CD4-positive, alpha-beta T cell treated with Interferon gamma for 1 hour (primary cell): Measurements from ENCODE around the gene EXOC4.

Source experiments
- DNase-seq: peaks from one replicate; pipeline ENCODE4 v3.0.0-alpha.2; 2020

EXOC4 gene

DNA sequence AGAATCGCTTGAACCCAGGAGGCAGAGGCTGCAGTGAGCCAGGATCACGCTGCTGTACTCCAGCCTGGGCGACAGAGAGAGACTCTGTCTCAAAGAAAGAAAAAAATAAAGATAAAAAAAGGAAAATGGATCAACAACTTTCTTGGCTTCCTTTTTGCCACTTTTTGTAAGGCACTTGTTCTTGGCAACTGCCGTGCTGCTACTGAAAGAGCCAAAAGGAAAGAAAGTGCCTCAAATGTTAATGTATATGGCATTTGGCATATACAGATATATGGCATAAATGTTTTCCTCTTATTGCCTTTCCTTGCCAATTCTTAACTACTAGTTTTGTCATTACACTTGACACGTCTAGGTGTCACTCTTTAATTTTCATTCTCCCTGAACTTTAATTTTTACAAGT, 480.5 kb downstream of the EXOC4 start:
- DNase-seq = no peak

DNA sequence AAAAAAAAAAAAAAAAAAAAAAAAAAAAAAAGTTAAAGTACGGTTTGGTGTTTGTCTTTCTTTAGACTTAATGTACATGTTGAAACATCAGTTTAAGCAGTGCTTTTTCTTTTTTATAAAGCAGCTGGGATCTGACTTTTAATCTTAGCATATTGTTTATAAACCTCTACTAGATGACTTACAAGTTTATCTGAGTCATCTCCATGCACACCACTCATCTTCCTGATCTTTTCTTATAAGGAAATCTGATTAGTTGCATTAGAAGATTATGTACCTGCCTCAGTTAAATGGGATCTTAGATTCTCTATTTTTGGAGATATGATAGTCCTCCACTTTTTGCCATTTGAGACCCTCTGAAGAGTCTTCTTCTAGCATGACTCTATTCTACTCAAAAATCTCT, 482.3 kb downstream of the EXOC4 start:
- no peak for DNase-seq

DNA sequence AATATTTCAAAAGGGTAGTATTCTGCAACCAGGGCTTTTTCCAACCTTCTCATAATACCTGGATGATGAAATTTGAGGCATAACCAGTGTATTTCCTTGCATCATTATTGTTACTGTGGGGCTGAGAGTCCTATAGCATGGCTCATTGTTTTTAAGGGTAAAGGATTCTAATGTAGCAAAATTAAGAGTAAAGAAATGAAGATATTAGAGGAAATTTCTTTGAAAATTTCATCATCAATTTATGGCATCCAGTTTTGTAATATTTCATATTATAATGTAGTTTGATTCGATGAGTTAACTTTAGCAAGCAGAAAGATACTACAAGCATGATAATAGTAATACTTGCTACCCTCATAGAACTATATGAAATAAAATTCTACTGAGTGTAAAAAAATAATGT, 486.9 kb downstream of the EXOC4 start:
- DNase-seq = no peak

DNA sequence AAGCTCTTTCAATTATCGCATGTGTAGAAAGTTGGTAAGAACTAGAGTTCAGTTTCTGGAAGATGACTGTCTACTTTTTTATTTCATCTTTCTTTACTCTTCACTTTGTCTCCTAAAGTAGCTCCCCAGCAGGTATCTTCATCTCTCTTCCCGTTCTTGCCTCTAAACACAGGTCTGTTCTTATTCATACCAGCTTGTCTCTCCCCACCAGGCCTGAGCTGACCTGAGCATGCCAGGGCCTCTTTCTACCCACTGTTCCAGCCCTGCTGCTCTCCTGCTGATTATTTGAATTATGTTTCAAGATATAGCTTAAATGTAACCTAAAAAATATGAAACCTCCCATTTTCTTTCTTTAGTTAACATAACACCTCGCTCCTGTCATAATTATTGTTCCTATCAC, 488.2 kb downstream of the EXOC4 start:
- DNase-seq = no peak

DNA sequence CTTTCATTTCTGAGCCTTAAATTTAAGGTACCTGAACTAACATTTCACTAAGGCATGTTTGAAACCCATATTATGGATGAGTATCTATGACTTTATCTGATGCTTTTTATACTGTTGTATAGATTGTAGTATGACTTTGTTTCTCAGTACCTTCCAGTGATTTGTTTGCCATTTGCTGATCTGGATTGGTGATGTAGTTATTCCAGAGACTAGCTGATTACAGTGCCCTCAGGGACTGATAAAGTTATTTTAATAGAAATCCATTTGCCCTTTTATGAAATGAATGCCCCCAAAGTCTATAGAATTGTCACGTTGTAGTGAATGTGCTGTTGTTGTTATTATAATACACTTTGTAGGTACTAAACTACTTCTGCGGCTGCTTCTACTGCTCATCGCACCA, 488.8 kb downstream of the EXOC4 start:
- no peak for DNase-seq

DNA sequence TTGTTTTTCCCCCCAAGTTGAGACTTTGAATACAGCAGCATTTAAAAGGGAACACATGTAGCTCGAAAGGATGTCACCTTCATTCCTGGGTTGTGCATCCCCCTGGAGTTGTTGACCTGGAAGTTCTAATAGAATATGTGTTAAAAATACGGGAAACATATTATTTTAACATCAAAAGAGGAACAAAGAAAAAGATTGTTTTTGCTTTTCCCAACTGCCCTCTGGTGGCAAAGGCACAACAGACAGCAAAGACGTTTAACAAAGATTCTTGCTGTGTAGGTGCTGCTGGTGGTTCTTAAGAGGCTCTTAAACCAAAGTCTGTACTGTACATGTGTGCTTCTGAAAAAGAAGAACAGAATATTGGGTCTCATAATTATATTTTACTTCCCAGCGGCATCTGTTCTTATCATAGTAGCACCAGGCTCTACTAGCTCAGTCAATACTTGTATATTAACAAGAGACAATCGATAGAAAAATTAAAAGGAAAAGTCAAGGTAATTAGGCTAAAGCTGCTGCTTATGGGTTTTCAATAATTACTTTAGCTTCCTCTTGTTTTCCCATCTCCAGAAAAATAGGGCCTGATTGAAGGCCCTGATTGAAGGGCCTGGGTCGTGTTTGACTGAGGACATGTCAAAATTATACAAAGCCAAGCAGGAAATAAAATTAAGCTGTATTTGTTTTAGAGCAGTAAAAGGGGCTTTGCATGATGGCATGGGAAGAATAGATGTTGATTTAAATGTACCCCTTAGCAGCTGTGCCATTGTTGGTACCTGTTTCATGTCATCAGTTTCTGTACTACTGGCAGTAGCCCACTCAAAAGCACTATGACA, 490.0 kb downstream of the EXOC4 start:
- DNase-seq = no peak

DNA sequence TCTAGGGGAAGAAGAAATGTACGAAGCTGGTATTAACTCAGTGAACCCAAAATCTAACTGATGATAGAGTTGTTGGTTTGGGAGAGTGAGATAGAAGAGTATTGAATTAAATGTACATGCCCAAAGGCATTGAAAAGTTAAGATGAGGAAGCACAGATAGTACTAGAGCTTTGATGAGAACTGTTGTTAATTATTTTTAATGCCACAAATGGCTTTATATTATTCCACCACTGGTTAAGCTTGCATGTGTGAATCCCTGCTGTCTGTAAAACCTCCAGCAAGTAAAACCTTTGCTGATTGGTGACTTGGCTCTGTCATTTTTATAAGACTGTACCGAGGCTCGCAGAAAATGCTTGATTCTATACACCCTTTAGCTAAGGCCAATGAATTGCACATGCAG, 491.6 kb downstream of the EXOC4 start:
- DNase-seq = no peak

DNA sequence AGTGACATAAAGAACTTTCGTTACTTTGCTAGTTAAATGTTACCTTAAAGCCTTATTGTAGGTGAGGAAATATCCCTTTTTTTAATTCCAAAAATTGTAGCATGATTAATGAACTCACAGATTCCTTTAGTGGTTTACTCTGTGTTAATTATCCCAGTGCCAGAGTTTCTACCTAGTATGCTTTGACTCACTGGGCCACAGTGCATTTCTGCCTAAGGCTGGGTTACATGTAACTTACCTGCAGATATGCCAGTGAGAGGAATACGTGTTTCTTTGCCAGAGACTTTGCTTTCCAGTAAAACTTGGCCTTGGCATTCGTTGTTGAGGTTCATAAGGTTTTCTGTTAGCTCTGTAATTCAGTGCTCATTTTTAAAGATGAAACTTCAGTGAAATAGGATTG, 493.4 kb downstream of the EXOC4 start:
- no peak for DNase-seq

DNA sequence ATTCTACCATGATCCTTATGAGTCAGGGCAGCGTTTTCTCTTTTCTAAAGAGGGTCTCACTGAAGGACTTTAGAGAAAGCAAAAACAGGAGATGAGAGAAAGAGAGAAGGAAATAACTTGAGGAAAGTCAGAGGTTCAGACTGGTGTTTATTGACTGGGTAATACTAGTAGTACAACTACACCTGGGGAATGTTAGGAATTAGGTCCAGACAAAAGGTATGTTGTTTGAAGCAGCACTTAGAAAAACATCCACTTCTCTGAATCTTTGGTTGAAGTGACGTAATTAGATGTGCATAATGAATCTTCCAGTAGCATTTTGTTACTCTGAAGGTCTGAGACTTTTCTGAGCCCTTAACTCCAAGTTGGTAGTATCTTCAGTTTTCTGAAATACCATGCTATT, 494.0 kb downstream of the EXOC4 start:
- DNase-seq = no peak

DNA sequence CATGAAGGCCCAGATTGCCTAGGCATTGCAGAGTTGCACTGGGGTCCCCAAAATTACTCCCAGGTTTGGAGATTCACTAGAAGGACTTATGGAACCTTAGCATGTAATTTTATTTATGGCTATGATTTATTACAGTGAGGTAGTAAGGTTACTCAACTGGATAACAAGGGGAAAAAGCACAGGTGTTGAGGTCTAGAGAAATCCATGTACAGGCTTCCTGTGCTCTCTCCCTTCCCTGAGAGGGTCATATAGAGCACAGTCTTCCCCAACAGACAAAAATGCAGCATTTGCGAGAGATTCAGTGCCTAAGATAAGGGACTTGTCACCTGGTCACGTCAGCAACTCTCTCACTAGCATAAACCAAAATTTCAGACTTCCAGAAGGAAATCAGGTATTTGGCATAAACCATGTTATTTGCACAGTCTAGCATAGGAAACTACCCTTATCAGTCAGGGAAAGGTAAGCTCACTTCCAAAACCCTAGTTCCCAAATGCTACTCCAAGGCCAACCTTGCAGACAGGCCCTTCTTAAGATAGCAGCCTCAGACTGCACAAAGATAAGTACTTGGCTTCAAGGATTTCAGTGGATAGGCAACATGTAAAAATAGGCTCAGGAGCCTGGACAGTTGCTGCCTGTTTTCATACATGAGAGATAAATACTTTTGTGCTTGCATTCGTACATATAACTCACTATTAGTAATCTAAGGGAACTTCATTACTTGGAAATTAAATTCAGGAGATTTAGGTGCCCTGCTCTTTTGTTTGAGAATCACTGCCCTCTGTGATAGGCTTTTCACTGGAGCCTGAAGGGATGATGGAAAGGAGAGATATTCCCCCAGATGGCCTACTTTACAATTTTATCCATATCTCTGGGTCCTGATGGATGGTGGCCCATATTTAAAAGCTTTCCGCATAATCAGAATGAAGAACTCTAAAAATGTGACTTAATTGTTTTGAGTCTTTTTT, 495.8 kb downstream of the EXOC4 start:
- no peak for DNase-seq

DNA sequence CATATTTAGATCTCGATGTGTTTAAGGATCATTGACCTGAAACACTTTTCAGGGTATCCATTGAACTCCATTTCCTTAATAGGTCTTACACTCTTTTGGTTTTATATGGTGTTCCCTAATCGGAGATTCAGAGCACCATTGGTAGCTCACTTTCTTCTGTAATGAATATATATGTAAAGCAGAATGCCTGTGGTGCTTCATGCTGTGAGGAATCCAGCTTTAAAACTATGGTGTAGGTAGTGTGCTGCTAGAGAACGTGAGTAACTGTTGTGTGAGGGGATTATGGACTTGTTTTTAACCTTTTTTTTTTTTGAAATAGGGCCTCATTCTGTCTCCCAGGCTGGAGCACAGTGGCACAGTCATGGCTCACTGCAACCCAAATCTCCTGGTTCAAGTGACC, 497.4 kb downstream of the EXOC4 start:
- no peak for DNase-seq

DNA sequence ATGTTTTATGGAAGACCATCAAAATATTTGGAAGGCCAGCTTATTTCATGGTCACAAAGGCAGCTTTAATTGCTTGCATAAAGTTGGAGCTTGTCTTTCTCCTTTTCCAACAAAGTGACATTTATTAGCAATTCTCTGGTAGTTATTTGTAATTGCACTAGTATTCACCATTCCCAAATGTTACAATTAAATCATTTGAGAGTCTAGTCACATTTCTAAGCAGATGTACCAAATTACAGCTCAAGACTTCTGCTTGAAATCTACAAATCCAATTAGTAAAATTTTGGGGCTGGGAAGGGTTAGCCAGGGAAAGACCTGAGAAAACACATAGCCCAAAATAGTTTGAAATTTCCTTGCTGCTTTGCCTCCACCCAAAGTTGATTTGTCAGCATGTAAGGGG, 498.2 kb downstream of the EXOC4 start:
- DNase-seq = no peak

DNA sequence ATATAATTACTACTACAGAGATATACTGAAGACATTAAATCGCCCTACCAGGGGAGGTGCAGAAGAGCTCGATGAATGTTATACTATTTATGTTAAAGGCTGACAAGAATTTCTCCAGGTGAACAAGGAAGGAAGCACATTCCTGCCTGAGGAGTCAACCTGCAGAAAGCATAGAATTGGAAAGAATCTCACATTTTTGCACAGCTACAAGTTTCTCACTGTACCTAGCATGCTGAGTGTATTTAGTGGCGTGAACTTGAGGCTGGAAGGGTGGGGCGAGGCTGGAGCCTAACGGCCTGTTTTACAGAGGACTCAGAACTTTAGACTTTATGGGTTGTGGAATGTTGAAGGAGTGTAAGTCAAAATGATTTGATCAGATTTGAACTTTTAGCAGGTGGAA, 500.6 kb downstream of the EXOC4 start:
- no peak for DNase-seq

DNA sequence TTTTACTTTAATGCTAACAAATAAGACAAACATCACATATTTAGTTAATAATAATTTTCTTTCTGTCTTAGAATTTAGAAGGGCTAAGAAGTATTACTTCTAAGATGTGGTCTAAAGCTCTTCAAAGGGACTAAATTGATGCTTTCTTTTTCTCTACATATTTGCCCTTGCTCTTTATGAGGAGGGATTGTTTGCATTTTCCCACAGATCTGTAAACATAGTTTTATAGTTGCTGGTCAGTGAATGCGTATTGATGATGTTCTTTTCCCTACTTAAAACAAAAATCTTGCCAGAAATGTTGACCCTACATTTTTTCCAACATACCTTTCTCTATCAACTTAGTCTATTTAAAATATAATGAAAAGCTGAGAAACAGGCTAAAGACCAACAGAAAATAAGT, 501.8 kb downstream of the EXOC4 start:
- DNase-seq = no peak

DNA sequence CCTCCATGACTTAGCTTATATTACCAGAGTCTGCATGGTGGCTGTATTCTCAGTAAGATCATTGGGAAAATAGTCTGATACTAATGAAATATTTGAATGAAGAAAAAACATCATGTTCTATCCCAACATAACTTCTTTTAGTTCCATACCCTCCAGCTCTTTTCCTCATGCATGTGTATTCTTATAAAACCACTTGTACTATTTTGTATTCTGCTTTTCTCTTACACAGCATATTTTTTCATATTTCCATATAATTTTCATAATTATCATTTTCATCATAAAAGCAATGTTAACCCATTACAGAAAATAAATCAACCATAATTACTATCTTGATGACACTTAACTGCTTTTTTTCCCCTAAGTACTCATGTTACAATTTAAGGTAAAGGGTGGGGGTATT, 503.0 kb downstream of the EXOC4 start:
- DNase-seq = no peak

DNA sequence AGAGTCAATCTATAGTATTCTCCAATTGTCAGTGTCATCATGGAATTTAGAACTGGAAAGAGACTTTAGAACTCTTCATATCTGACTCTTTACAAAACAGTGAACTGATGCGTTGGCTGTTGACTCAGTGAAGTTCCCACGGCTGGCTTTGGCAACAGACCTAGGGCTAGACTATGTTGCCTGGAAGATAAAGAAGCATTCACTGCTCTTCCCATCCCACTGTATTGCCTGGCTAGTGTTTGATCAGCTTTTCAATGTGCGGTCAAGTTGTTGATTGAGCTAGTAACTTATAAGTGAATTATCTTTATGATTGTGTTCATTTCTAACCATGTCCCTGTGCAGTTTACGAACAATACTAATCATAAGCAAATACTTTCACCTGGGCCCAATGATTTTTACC, 508.6 kb downstream of the EXOC4 start:
- DNase-seq = no peak

DNA sequence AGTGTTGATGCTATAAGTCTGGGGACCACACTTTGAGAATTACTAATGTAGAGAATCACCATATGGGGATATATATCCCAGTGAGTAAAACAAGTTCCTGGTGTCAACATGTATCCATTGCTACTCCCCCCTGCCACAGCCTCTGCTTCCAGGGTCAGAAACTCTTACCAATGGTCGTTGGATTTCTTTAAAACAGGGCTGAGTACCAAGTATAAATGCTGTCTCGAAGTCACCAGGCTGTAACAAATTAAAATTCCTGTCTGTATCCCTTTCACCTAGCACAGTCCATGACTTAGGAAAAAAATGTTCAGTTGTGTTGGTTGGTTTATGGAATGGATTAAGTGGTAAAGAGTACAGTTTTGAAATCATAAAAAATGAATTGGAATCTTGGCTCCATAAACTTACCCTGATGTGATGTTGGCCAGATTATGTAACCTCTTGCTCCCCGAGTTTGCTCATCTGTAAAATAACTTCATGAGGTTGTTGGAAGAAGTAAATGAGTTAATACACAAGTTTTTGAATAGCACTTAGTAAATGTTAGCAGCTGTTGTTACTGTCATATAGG, 510.3 kb downstream of the EXOC4 start:
- DNase-seq = no peak

DNA sequence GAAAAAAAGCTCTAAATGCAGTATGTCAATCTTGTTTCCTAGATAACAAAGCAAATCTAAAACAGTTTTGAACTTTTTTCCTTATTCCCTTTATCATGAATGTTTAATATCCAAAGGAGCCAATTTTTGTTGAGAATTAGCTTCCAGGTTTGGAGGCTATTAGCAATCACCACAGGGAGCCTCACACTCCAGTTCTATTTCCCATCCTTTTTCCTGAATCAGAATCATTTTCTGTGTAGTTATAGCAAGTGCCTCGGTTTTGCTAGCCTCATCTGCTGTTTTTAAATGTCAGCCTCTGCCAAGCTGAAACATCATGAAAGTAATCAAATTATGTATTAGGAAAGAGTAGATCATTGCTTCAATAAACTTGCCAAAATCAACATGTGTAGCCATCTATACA, 516.8 kb downstream of the EXOC4 start:
- DNase-seq = no peak

DNA sequence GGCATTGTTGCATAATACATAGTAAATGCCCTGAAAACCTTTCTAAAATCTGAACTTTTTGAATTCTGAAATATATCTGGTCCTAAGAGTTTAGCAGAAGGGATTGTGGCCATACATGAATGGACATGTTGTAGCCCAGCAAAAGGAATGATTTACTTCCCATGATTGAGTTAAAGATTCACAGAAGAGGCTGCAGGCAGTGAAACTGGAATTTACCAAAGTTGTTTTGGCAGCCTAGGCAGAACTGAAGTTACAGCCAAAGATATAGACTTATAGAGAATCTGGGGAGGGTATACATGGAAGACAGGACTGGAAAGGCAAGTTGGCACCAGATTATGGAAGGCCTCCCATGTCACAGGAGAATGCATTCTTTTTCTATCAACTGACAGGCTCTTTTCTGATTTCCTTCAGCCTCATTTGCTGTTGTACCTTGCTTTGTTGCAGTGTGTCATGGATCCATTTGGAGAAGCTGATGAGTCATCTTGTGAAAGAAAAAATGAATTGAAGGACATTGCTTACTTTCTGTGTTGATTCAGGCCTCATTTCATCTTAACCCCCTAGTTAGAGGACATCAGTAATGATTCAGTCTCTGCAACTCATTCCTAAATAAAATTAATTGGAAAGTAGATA, 518.1 kb downstream of the EXOC4 start:
- DNase-seq = no peak

DNA sequence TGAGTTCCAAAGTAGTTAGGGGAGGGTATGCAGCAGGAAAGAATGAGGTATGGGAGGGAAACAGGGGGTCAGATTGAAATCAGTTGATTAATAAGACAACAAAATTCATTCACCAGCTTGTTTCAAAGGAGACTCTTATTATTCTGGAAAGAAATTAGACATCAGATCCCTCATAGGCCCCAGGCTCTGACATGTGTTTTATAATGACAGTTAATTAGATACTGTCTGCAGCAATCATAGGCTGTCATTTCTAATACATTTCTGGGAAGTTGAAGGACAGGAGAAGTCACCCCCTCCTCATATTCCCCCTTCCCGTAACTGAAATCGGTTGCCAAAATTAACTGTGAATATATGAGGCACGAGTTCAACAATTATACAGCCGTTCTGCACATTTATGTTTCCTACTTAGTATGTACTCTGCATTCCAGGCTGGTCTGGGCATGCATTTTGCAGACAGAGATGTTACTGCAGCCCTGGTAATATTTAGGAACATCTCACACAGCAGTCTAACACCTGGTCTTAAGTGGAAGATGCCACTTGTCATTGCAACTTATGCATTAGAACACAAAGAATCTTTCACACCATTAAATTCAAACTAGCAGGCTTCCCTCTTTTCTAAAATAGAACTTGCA, 519.0 kb downstream of the EXOC4 start:
- no peak for DNase-seq

DNA sequence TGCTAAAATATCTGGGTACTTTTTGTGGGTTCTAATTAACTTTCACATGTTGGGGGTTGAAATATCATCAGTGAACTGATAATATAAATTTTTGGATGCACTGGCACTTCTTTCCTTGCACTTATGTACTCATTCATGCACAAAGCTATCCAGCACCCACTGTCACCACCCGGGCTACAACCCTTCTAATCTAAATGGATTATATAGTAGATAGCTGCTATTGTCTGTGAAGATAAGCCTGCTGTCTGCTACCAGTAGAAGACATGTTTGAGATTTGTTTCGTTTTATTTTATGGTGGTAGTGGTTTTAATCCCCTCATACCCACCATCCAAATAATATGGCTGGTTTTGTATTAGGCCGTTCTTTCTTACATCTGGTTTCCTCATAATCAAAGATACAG, 520.7 kb downstream of the EXOC4 start:
- DNase-seq = no peak

DNA sequence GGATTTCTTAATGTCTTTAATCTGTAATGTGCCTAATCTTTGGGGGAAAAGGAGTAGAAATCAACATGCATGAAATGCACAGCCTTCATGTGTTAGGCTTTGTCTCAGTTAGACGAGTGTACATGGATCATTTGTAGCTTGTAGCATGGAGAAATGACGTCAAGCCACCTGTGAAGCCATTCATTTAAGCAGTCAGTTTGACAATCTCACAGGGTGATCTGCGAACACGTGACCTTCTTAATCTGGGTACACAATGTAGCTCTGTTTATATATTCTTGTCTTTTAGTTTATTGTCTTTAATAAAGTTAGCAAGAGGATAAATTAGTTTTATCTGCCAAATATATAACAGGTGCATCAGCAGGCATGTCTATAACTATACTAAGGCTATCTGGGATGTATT, 522.3 kb downstream of the EXOC4 start:
- no peak for DNase-seq

DNA sequence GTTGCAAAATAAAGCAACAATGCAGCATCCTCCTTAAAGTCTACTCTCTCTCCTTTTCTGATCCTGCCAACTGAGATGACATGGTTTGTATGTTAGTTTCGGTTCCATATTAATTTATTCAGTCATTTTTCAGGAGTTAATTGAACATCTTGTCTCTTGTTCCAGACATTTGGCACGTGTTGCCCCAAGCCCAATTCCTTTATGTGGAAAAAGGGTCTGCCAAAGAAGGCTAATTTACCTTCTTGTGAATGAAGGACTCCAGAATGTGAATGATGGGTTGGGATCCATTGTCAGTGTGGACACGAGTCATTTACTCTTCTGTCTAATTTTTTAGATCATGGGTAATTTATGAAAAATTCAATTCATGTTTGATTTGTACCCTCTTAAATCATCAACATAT, 523.4 kb downstream of the EXOC4 start:
- no peak for DNase-seq
